ENCODE measurements around the gene RNF138.

RNF138 gene

DNA sequence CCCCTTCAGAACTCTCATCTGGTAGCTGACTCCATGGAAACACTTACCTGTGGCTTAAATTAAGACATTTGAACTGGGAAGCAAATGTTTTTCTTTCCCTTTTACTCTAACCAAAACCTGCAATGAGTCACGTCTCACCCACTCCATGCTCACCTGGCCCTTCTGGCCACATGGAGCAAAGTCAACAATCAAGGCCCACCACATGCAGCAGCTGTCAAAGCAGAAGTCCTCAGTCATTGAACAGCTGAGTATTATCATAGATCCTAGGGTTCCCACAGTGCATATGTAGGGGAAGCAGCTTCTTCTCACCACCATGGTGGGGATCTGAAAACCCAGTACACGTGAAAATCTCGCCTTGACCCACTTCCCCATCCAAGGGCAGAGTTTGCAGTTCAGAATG is 85.9 kb downstream of the RNF138 start:
- DNase-seq = no peak

All from NCI-H1105 (cell line).